DND-41 (cell line): Measurements from ENCODE around the gene CPED1.

Source experiments
- ATAC-seq: fragments of 200-7000 bp; cut with Tn5 transposase; 3 replicates; pipeline ENCODE4 v1.9.1; 2021; ENCODE audit warnings: low read depth; ENCODE audit not compliant: insufficient read depth
- DNase-seq: peaks from one replicate; pipeline ENCODE4 v3.0.0-alpha.2; 2020
- H2AFZ ChIP-seq: 2 replicates; pipeline ENCODE4 v1.6.0; 2012; ENCODE audit warnings: low read depth, low read length
- H3K27ac ChIP-seq: 2 replicates; pipeline ENCODE4 v1.5.1; 2012; ENCODE audit warnings: low read length, inconsistent platforms
- H3K27me3 ChIP-seq: fragments of 200-600 bp; sonication (generic); 2 replicates; pipeline ENCODE4 v1.6.0; 2012; ENCODE audit warnings: low read length, mild to moderate bottlenecking, inconsistent platforms; ENCODE audit not compliant: insufficient read depth, poor library complexity
- H3K36me3 ChIP-seq: 2 replicates; pipeline ENCODE4 v1.5.1; 2012; ENCODE audit warnings: low read length, inconsistent platforms; ENCODE audit not compliant: insufficient read depth
- H3K4me1 ChIP-seq: 2 replicates; pipeline ENCODE4 v1.5.1; 2012; ENCODE audit warnings: mild to moderate bottlenecking, low read length; ENCODE audit not compliant: insufficient read depth
- H3K4me2 ChIP-seq: 2 replicates; pipeline ENCODE4 v1.6.0; 2012; ENCODE audit warnings: mild to moderate bottlenecking, moderate library complexity, low read length, inconsistent platforms; ENCODE audit not compliant: insufficient read depth
- H3K4me3 ChIP-seq, 2 experiments: fragments of 200-600 bp in 1 of 2; shearing (Covaris generic) in 1 of 2; 2 replicates each; pipeline ENCODE4 v1.5.1; 2012 to 2016; ENCODE audit warnings: inconsistent platforms in 2 of 2, low read length in 2 of 2, mild to moderate bottlenecking in 2 of 2, low read depth in 1 of 2, moderate library complexity in 1 of 2
- H3K79me2 ChIP-seq: 2 replicates; pipeline ENCODE4 v1.6.0; 2012; ENCODE audit warnings: low read length, inconsistent platforms; ENCODE audit not compliant: insufficient read depth
- H3K9ac ChIP-seq: 2 replicates; pipeline ENCODE4 v1.6.0; 2012; ENCODE audit warnings: low read depth, mild to moderate bottlenecking, inconsistent platforms, low read length, moderate library complexity
- H3K9me3 ChIP-seq: 2 replicates; pipeline ENCODE4 v1.5.1; 2012; ENCODE audit warnings: low read length, moderate library complexity, mild to moderate bottlenecking, inconsistent platforms; ENCODE audit not compliant: insufficient read depth, severe bottlenecking
- H4K20me1 ChIP-seq: 2 replicates; pipeline ENCODE4 v1.6.0; 2012; ENCODE audit warnings: low read length; ENCODE audit not compliant: insufficient read depth
- CTCF ChIP-seq: IDR thresholded peaks from 2 replicates; pipeline ENCODE4 v1.5.1; 2012; ENCODE audit warnings: borderline replicate concordance, low read length, moderate library complexity, mild to moderate bottlenecking; ENCODE audit not compliant: poor library complexity, severe bottlenecking; ENCODE audit errors: extremely low read depth
- EZH2 ChIP-seq: IDR thresholded peaks from 3 replicates; pipeline ENCODE4 v1.6.1; 2012; ENCODE audit warnings: borderline replicate concordance, low read depth, mild to moderate bottlenecking, moderate library complexity, low read length, inconsistent platforms; ENCODE audit not compliant: severe bottlenecking

CPED1 gene

GRCh38 chr7:120973849-120974248 is 14.7 kb upstream of the CPED1 start:
- Histone ChIP-seq H3K4me1 (no peaks in the 10 kb centered on the region), H3K27me3 (no peaks in the 10 kb centered on the region), H3K9me3 (no peaks in the 10 kb centered on the region), H3K4me3 (no peak overlapping the region), H2AFZ (no peak overlapping the region), H3K27ac (no peak overlapping the region), H3K36me3 (peaks cover 72% of the 10 kb centered on the region), H3K9ac (no peak overlapping the region), H3K79me2 (no peaks in the 10 kb centered on the region), H4K20me1 (no peaks in the 10 kb centered on the region), H3K4me2 (no peak overlapping the region)
- ATAC-seq, result no peak
- no peak for DNase-seq
- no peak for TF ChIP-seq CTCF

- Histone ChIP-seq H3K9me3 (no peaks in the 10 kb centered on the region), H2AFZ (no peak overlapping the region), H4K20me1 (no peaks in the 10 kb centered on the region), H3K36me3 (peaks cover 16% of the 10 kb centered on the region), H3K9ac (no peak overlapping the region), H3K79me2 (no peaks in the 10 kb centered on the region), H3K4me1 (no peaks in the 10 kb centered on the region), H3K4me3 (no peak overlapping the region), H3K27ac (no peak overlapping the region), H3K27me3 (no peaks in the 10 kb centered on the region), H3K4me2 (no peak overlapping the region)
- DNase-seq, result no peak
- no peak for ATAC-seq
- TF ChIP-seq CTCF (no peak), EZH2 (no peak)
Observed at GRCh38 chr7:120979765-120980499, 8.6 kb upstream of the CPED1 start.

- H3K4me3 ChIP-seq, result no peak overlapping the region
- H3K9ac ChIP-seq, result no peak overlapping the region
- no peaks in the 10 kb centered on the region for H3K9me3 ChIP-seq
- H3K36me3 ChIP-seq, result peaks cover 4% of the 10 kb centered on the region; the same call in 1 of the 2 replicates
- no peaks in the 10 kb centered on the region for H3K27me3 ChIP-seq
- no peak overlapping the region for H3K4me2 ChIP-seq
- TF ChIP-seq CTCF (no peak), EZH2 (no peak)
- H3K27ac ChIP-seq, result no peak overlapping the region
- no peak overlapping the region for H2AFZ ChIP-seq
- DNase-seq (no peak), ATAC-seq (no peak)
- H3K4me1 ChIP-seq, result no peaks in the 10 kb centered on the region
- no peaks in the 10 kb centered on the region for H3K79me2 ChIP-seq
- no peaks in the 10 kb centered on the region for H4K20me1 ChIP-seq
Observed at GRCh38 chr7:120981117-120981516, 7.4 kb upstream of the CPED1 start.
